Type B pancreatic cell (in vitro differentiated cells): ENCODE data around the gene TMEM229A. TPM values are rescaled to one million over a fixed set of nuclear protein-coding genes. Genes with fewer than 3 reads are reported as not detected.
"Not testable (repeated sequence)": the region's sequence is repeated elsewhere in the genome, so short reads cannot be mapped to it uniquely, and the experiment has no call there.

ENCODE experiments used
- DNase-seq: peaks from one replicate; pipeline ENCODE4 v3.0.0; 2021; ENCODE audit warnings: mixed read lengths; ENCODE audit not compliant: unreplicated experiment; ENCODE audit errors: extremely low spot score
- H3K27ac Mint-ChIP-seq: 2 replicates; pipeline ENCODE4 v1.8.0; 2021; ENCODE audit warnings: mild to moderate bottlenecking, mixed read lengths
- H3K27me3 Mint-ChIP-seq: 2 replicates; pipeline ENCODE4 v1.8.0; 2021; ENCODE audit warnings: mixed read lengths
- H3K36me3 Mint-ChIP-seq: 2 replicates; pipeline ENCODE4 v1.8.0; 2021; ENCODE audit warnings: mixed read lengths
- H3K4me1 Mint-ChIP-seq: one replicate; pipeline ENCODE4 v1.8.0; 2021; ENCODE audit warnings: mixed read lengths; ENCODE audit not compliant: unreplicated experiment
- H3K4me3 Mint-ChIP-seq: 2 replicates; pipeline ENCODE4 v1.8.0; 2021; ENCODE audit warnings: mild to moderate bottlenecking, mixed read lengths
- H3K9me3 Mint-ChIP-seq: 2 replicates; pipeline ENCODE4 v1.8.0; 2021; ENCODE audit warnings: mixed read lengths
- CTCF ChIP-seq: fragments of 200-600 bp; sonication (generic); conservative IDR thresholded peaks from 2 replicates; pipeline ENCODE4 v1.5.0; 2021; ENCODE audit warnings: antibody characterized with exemption, mild to moderate bottlenecking
- total RNA-seq: library from RNA; stranded (reverse); gene quantifications from 2 replicates; pipeline ENCODE4 v1.2.1, GENCODE V29; 2021; ENCODE audit warnings: low replicate concordance

TMEM229A gene
- total RNA-seq, 1 donor from 2014 or later: 0.19 TPM

- Mint-ChIP-seq H3K9me3 (no peaks in the 10 kb centered on the region), H3K27me3 (peaks cover 6% of the 10 kb centered on the region), H3K4me1 (no peaks in the 10 kb centered on the region), H3K36me3 (no peaks in the 10 kb centered on the region), H3K4me3 (no peak overlapping the region), H3K27ac (no peak overlapping the region)
- TF ChIP-seq CTCF: no peak
- no peak for DNase-seq
Observed at GRCh38 chr7:124022551-124022950, 10.3 kb downstream of the TMEM229A start.

- H3K27ac Mint-ChIP-seq: no peak overlapping the region
- no peak overlapping the region for H3K4me3 Mint-ChIP-seq
- peaks cover 6% of the 10 kb centered on the region for H3K27me3 Mint-ChIP-seq
- no peaks in the 10 kb centered on the region for H3K9me3 Mint-ChIP-seq
- no peaks in the 10 kb centered on the region for H3K36me3 Mint-ChIP-seq
- TF ChIP-seq CTCF: no peak
- H3K4me1 Mint-ChIP-seq: no peaks in the 10 kb centered on the region
- DNase-seq: no peak
Observed at GRCh38 chr7:124020060-124020459, 12.8 kb downstream of the TMEM229A start.

GRCh38 chr7:124013306-124013705 is 19.6 kb downstream of the TMEM229A start:
- H3K27ac Mint-ChIP-seq: no peak overlapping the region

GRCh38 chr7:124012864-124013263 is 20.0 kb downstream of the TMEM229A start:
- H3K36me3 Mint-ChIP-seq: no peaks in the 10 kb centered on the region
- no peak for TF ChIP-seq CTCF
- H3K9me3 Mint-ChIP-seq: no peaks in the 10 kb centered on the region
- no peak for DNase-seq
- H3K27ac Mint-ChIP-seq: no peak overlapping the region
- no peaks in the 10 kb centered on the region for H3K27me3 Mint-ChIP-seq
- H3K4me3 Mint-ChIP-seq: no peak overlapping the region
- H3K4me1 Mint-ChIP-seq: no peaks in the 10 kb centered on the region

More at GRCh38 chr7:124013306-124013705, 19.6 kb downstream of the TMEM229A start:
- Mint-ChIP-seq H3K27me3 (no peaks in the 10 kb centered on the region), H3K36me3 (no peaks in the 10 kb centered on the region), H3K9me3 (no peaks in the 10 kb centered on the region), H3K4me3 (no peak overlapping the region), H3K4me1 (no peaks in the 10 kb centered on the region)
- TF ChIP-seq CTCF: no peak
- no peak for DNase-seq

- Mint-ChIP-seq H3K9me3 (peaks cover 3% of the 10 kb centered on the region), H3K4me3 (no peak overlapping the region), H3K36me3 (no peaks in the 10 kb centered on the region), H3K4me1 (no peaks in the 10 kb centered on the region), H3K27me3 (no peaks in the 10 kb centered on the region), H3K27ac (no peak overlapping the region)
- no peak for TF ChIP-seq CTCF
- no peak for DNase-seq
Observed at GRCh38 chr7:124009321-124009720, 23.5 kb downstream of the TMEM229A start.

GRCh38 chr7:124008296-124008695 is 24.6 kb downstream of the TMEM229A start:
- not testable (repeated sequence) for H3K4me1 Mint-ChIP-seq, DNase-seq, H3K27me3 Mint-ChIP-seq, H3K4me3 Mint-ChIP-seq, H3K36me3 Mint-ChIP-seq, H3K9me3 Mint-ChIP-seq, H3K27ac Mint-ChIP-seq
